Fibroblast of upper back skin (primary cell): ENCODE data around the gene POLE3.
"Not testable (repeated sequence)": the region's sequence is repeated elsewhere in the genome, so short reads cannot be mapped to it uniquely, and the experiment has no call there.

Experiments
- DNase-seq: peaks from one replicate; pipeline ENCODE4 v3.0.0-alpha.2; 2013

The POLE3 gene

GRCh38 chr9:113375057-113376023 lies 35.1 kb downstream of the POLE3 start:
- no peak for DNase-seq

- no peak for DNase-seq
These were observed 36.6 kb downstream of the POLE3 start for GRCh38 chr9:113373676-113374392.

- DNase-seq = no peak
These were observed 37.2 kb downstream of the POLE3 start for GRCh38 chr9:113373256-113373655.

- no peak for DNase-seq
These were observed 38.4 kb downstream of the POLE3 start for GRCh38 chr9:113372059-113372458.

GRCh38 chr9:113370806-113371325 lies 39.6 kb downstream of the POLE3 start:
- DNase-seq = no peak

- no peak for DNase-seq
These were observed 40.7 kb downstream of the POLE3 start for GRCh38 chr9:113369855-113370140.

GRCh38 chr9:113368982-113369854 lies 41.3 kb downstream of the POLE3 start:
- no peak for DNase-seq

GRCh38 chr9:113368348-113368981 lies 42.0 kb downstream of the POLE3 start:
- no peak for DNase-seq

GRCh38 chr9:113365652-113366051 lies 44.8 kb downstream of the POLE3 start:
- not testable (repeated sequence) for DNase-seq

- no peak for DNase-seq
These were observed 45.5 kb downstream of the POLE3 start for GRCh38 chr9:113364951-113365350.

GRCh38 chr9:113363336-113363735 lies 47.1 kb downstream of the POLE3 start:
- DNase-seq = no peak

- DNase-seq = peak; percentile 22
These were observed 49.0 kb downstream of the POLE3 start for GRCh38 chr9:113361304-113362018.

- no peak for DNase-seq
These were observed 50.1 kb downstream of the POLE3 start for GRCh38 chr9:113360242-113360842.

- DNase-seq = no peak
These were observed 51.1 kb downstream of the POLE3 start for GRCh38 chr9:113359385-113359784.
